Measurements from ENCODE around the gene BET1L.

The BET1L gene

GRCh38 chr11:214083-214482 lies 6.9 kb upstream of the BET1L start:
- no peak overlapping the region for H3K4me3 ChIP-seq (ENCODE audit: low read depth, low read length)
- no peak overlapping the region for H4K12ac ChIP-seq (ENCODE audit: low read depth, low read length)
- H3K4me1 ChIP-seq (ENCODE audit: control insufficient read depth in 1 of 2, insufficient read depth in 2 of 2, low read length in 2 of 2), result peaks cover 15 to 23% of the 10 kb centered on the region in 2 experiments
- no peak overlapping the region for H3K4me2 ChIP-seq (ENCODE audit: low read length)
- H3K27me3 ChIP-seq (ENCODE audit: insufficient read depth, low read length), result no peaks in the 10 kb centered on the region
- no peak overlapping the region for H3K4ac ChIP-seq (ENCODE audit: low read depth, low read length)
- H3K9me3 ChIP-seq (ENCODE audit: insufficient read depth, low read depth, low read length), result no peaks in the 10 kb centered on the region
- no peak overlapping the region for H3K23ac ChIP-seq (ENCODE audit: low read length)
- no peak overlapping the region for H2AK5ac ChIP-seq (ENCODE audit: low read length)
- H2BK5ac ChIP-seq (ENCODE audit: low read depth, low read length, poor library complexity), result no peak overlapping the region
- H3K27ac ChIP-seq (ENCODE audit: low read depth, low read length), result no peak overlapping the region
- no peak overlapping the region for H3K14ac ChIP-seq (ENCODE audit: low read length)
- H2BK12ac ChIP-seq (ENCODE audit: low read length), result no peak overlapping the region
- peaks cover 13% of the 10 kb centered on the region for H3K79me2 ChIP-seq (ENCODE audit: control insufficient read depth, insufficient read depth, low read length, poor library complexity)
- H2AFZ ChIP-seq (ENCODE audit: insufficient read depth, low read length, poor library complexity), result no peak overlapping the region
- H3K79me1 ChIP-seq (ENCODE audit: low read length), result peaks cover 6% of the 10 kb centered on the region
- H4K8ac ChIP-seq (ENCODE audit: low read depth, low read length), result no peak overlapping the region
- H3K36me3 ChIP-seq (ENCODE audit: control insufficient read depth in 1 of 2, insufficient read depth in 2 of 2, low read length in 2 of 2), result peaks cover 70 to 76% of the 10 kb centered on the region in 2 experiments
- H4K91ac ChIP-seq (ENCODE audit: low read depth, low read length), result no peak overlapping the region
- DNase-seq, result no peak
- no CpG with 5 or more reads among the region's 7 CpGs for WGBS (ENCODE audit: extremely low coverage, insufficient coverage, insufficient read length)
- no peak overlapping the region for H2BK120ac ChIP-seq (ENCODE audit: insufficient read depth, low read length, poor library complexity)
- H3K18ac ChIP-seq (ENCODE audit: low read length), result no peak overlapping the region
- peak overlapping the region; percentile 18 for H3K9ac ChIP-seq (ENCODE audit: low read length)

- WGBS (ENCODE audit: extremely low coverage, insufficient coverage, insufficient read length), result no CpG with 5 or more reads among the region's 4 CpGs
- Histone ChIP-seq H3K27ac (ENCODE audit: low read depth, low read length) (no peak overlapping the region), H3K79me1 (ENCODE audit: low read length) (peaks cover 11% of the 10 kb centered on the region)
Measured at GRCh38 chr11:213111-213510, 5.9 kb upstream of the BET1L start.

GRCh38 chr11:212150-213100 lies 5.2 kb upstream of the BET1L start:
- Histone ChIP-seq H2AFZ (ENCODE audit: insufficient read depth, low read length, poor library complexity) (no peak overlapping the region), H3K4me3 (ENCODE audit: low read depth, low read length) (no peak overlapping the region), H4K8ac (ENCODE audit: low read depth, low read length) (no peak overlapping the region), H2BK5ac (ENCODE audit: low read depth, low read length, poor library complexity) (no peak overlapping the region), H2AK5ac (ENCODE audit: low read length) (no peak overlapping the region), H3K36me3 (ENCODE audit: control insufficient read depth in 1 of 2, insufficient read depth in 2 of 2, low read length in 2 of 2) (peaks cover 65 to 69% of the 10 kb centered on the region in 2 experiments), H3K4me2 (ENCODE audit: low read length) (no peak overlapping the region), H3K23ac (ENCODE audit: low read length) (no peak overlapping the region), H3K27ac (ENCODE audit: low read depth, low read length) (no peak overlapping the region), H3K18ac (ENCODE audit: low read length) (no peak overlapping the region), H4K91ac (ENCODE audit: low read depth, low read length) (no peak overlapping the region), H3K27me3 (ENCODE audit: insufficient read depth, low read length) (no peaks in the 10 kb centered on the region), H2BK120ac (ENCODE audit: insufficient read depth, low read length, poor library complexity) (no peak overlapping the region), H3K79me2 (ENCODE audit: control insufficient read depth, insufficient read depth, low read length, poor library complexity) (peaks cover 25% of the 10 kb centered on the region), H3K4me1 (ENCODE audit: control insufficient read depth in 1 of 2, insufficient read depth in 2 of 2, low read length in 2 of 2) (peaks cover 15 to 23% of the 10 kb centered on the region in 2 experiments), H4K12ac (ENCODE audit: low read depth, low read length) (no peak overlapping the region), H2BK12ac (ENCODE audit: low read length) (no peak overlapping the region), H3K4ac (ENCODE audit: low read depth, low read length) (no peak overlapping the region), H3K79me1 (ENCODE audit: low read length) (peaks cover 18% of the 10 kb centered on the region), H3K9me3 (ENCODE audit: insufficient read depth, low read depth, low read length) (no peaks in the 10 kb centered on the region), H3K9ac (ENCODE audit: low read length) (no peak overlapping the region), H3K14ac (ENCODE audit: low read length) (no peak overlapping the region)
- DNase-seq, result no peak
- no CpG with 5 or more reads among the region's 17 CpGs for WGBS (ENCODE audit: extremely low coverage, insufficient coverage, insufficient read length)

More at GRCh38 chr11:213111-213510, 5.9 kb upstream of the BET1L start:
- Histone ChIP-seq H3K9ac (ENCODE audit: low read length) (no peak overlapping the region), H4K91ac (ENCODE audit: low read depth, low read length) (no peak overlapping the region), H3K79me2 (ENCODE audit: control insufficient read depth, insufficient read depth, low read length, poor library complexity) (peaks cover 18% of the 10 kb centered on the region), H3K9me3 (ENCODE audit: insufficient read depth, low read depth, low read length) (no peaks in the 10 kb centered on the region), H3K27me3 (ENCODE audit: insufficient read depth, low read length) (no peaks in the 10 kb centered on the region), H2BK120ac (ENCODE audit: insufficient read depth, low read length, poor library complexity) (no peak overlapping the region), H3K23ac (ENCODE audit: low read length) (no peak overlapping the region), H4K8ac (ENCODE audit: low read depth, low read length) (no peak overlapping the region), H4K12ac (ENCODE audit: low read depth, low read length) (no peak overlapping the region), H3K4me2 (ENCODE audit: low read length) (no peak overlapping the region), H2AFZ (ENCODE audit: insufficient read depth, low read length, poor library complexity) (no peak overlapping the region), H2BK5ac (ENCODE audit: low read depth, low read length, poor library complexity) (no peak overlapping the region), H2BK12ac (ENCODE audit: low read length) (no peak overlapping the region), H2AK5ac (ENCODE audit: low read length) (no peak overlapping the region), H3K4me1 (ENCODE audit: control insufficient read depth in 1 of 2, insufficient read depth in 2 of 2, low read length in 2 of 2) (peaks cover 15 to 23% of the 10 kb centered on the region in 2 experiments), H3K18ac (ENCODE audit: low read length) (no peak overlapping the region), H3K36me3 (ENCODE audit: control insufficient read depth in 1 of 2, insufficient read depth in 2 of 2, low read length in 2 of 2) (peaks cover 66 to 71% of the 10 kb centered on the region in 2 experiments), H3K14ac (ENCODE audit: low read length) (no peak overlapping the region), H3K4me3 (ENCODE audit: low read depth, low read length) (no peak overlapping the region), H3K4ac (ENCODE audit: low read depth, low read length) (no peak overlapping the region)
- peak; percentile 39 to 46 for DNase-seq

GRCh38 chr11:211741-212140 lies 4.5 kb upstream of the BET1L start:
- Histone ChIP-seq H3K9me3 (ENCODE audit: insufficient read depth, low read depth, low read length) (no peaks in the 10 kb centered on the region), H4K12ac (ENCODE audit: low read depth, low read length) (no peak overlapping the region), H4K8ac (ENCODE audit: low read depth, low read length) (no peak overlapping the region), H3K27ac (ENCODE audit: low read depth, low read length) (no peak overlapping the region), H2BK12ac (ENCODE audit: low read length) (no peak overlapping the region), H3K4me3 (ENCODE audit: low read depth, low read length) (no peak overlapping the region), H3K23ac (ENCODE audit: low read length) (no peak overlapping the region), H2BK5ac (ENCODE audit: low read depth, low read length, poor library complexity) (no peak overlapping the region), H3K4me1 (ENCODE audit: control insufficient read depth in 1 of 2, insufficient read depth in 2 of 2, low read length in 2 of 2) (peaks cover 15 to 23% of the 10 kb centered on the region in 2 experiments), H3K27me3 (ENCODE audit: insufficient read depth, low read length) (no peaks in the 10 kb centered on the region), H3K18ac (ENCODE audit: low read length) (no peak overlapping the region), H3K79me1 (ENCODE audit: low read length) (peaks cover 23% of the 10 kb centered on the region), H3K14ac (ENCODE audit: low read length) (no peak overlapping the region), H3K4ac (ENCODE audit: low read depth, low read length) (no peak overlapping the region), H2BK120ac (ENCODE audit: insufficient read depth, low read length, poor library complexity) (no peak overlapping the region), H3K4me2 (ENCODE audit: low read length) (no peak overlapping the region), H3K36me3 (ENCODE audit: control insufficient read depth in 1 of 2, insufficient read depth in 2 of 2, low read length in 2 of 2) (peaks cover 65 to 69% of the 10 kb centered on the region in 2 experiments), H4K91ac (ENCODE audit: low read depth, low read length) (no peak overlapping the region), H2AK5ac (ENCODE audit: low read length) (no peak overlapping the region), H3K79me2 (ENCODE audit: control insufficient read depth, insufficient read depth, low read length, poor library complexity) (peaks cover 29% of the 10 kb centered on the region), H2AFZ (ENCODE audit: insufficient read depth, low read length, poor library complexity) (no peak overlapping the region), H3K9ac (ENCODE audit: low read length) (no peak overlapping the region)
- DNase-seq, result no peak
- no CpG with 5 or more reads among the region's 9 CpGs for WGBS (ENCODE audit: extremely low coverage, insufficient coverage, insufficient read length)
